SK-N-SH treated with all-trans-retinoic acid at 6 μM for 48 hours (cell line): ENCODE measurements around the gene CENPI.

Source experiments
- ATAC-seq: fragments of 200-7000 bp; cut with Tn5 transposase; 3 replicates; pipeline ENCODE4 v1.9.1; 2020; ENCODE audit warnings: mild to moderate bottlenecking, moderate library complexity
- ARNTL ChIP-seq: fragments of 450-650 bp; formaldehyde crosslinking; IDR thresholded peaks from 2 replicates; pipeline ENCODE4 v1.5.0; 2020; ENCODE audit warnings: low read depth, mild to moderate bottlenecking, moderate library complexity, borderline replicate concordance
- BACH2 ChIP-seq: fragments of 250-450 bp; sonication (Bioruptor Pico); IDR thresholded peaks from 2 replicates; pipeline ENCODE4 v1.9.0; 2021; ENCODE audit warnings: mild to moderate bottlenecking, borderline replicate concordance
- CSRNP3 ChIP-seq: fragments of 250-450 bp; sonication (Bioruptor Pico); IDR thresholded peaks from 2 replicates; pipeline ENCODE4 v1.5.1; 2021; ENCODE audit warnings: mild to moderate bottlenecking, moderate library complexity
- ESRRG ChIP-seq: fragments of 250-450 bp; sonication (Bioruptor Pico); IDR thresholded peaks from 2 replicates; pipeline ENCODE4 v1.6.1; 2021; ENCODE audit warnings: mild to moderate bottlenecking
- ISL1 ChIP-seq: fragments of 250-450 bp; sonication (Bioruptor Pico); IDR thresholded peaks from 2 replicates; pipeline ENCODE4 v2.1.2; 2022; ENCODE audit warnings: mild to moderate bottlenecking, moderate library complexity
- OSR1 ChIP-seq: fragments of 250-450 bp; sonication (Bioruptor Pico); IDR thresholded peaks from 2 replicates; pipeline ENCODE4 v1.8.0; 2022; ENCODE audit warnings: moderate library complexity, mild to moderate bottlenecking, inconsistent platforms
- POU6F1 ChIP-seq: fragments of 250-450 bp; sonication (Bioruptor Pico); IDR thresholded peaks from 2 replicates; pipeline ENCODE4 v1.8.0; 2021; ENCODE audit warnings: low read depth, mild to moderate bottlenecking, moderate library complexity, borderline replicate concordance
- PPARA ChIP-seq: fragments of 250-450 bp; sonication (Bioruptor Pico); IDR thresholded peaks from 2 replicates; pipeline ENCODE4 v1.5.0; 2020; ENCODE audit warnings: mild to moderate bottlenecking, borderline replicate concordance
- RARB ChIP-seq: fragments of 250-450 bp; sonication (Bioruptor Pico); IDR thresholded peaks from 2 replicates; pipeline ENCODE4 v1.8.0; 2021; ENCODE audit warnings: mild to moderate bottlenecking, moderate library complexity
- SNAI2 ChIP-seq: fragments of 250-450 bp; sonication (Bioruptor Pico); IDR thresholded peaks from 2 replicates; pipeline ENCODE4 v1.5.0; 2020; ENCODE audit warnings: mild to moderate bottlenecking, moderate library complexity
- TSHZ2 ChIP-seq: fragments of 250-450 bp; sonication (Bioruptor Pico); IDR thresholded peaks from 2 replicates; pipeline ENCODE4 v1.5.0; 2020; ENCODE audit warnings: mild to moderate bottlenecking, moderate library complexity
- ZC3H10 ChIP-seq: fragments of 250-450 bp; sonication (Bioruptor Pico); IDR thresholded peaks from 2 replicates; pipeline ENCODE4 v1.5.1; 2021; ENCODE audit warnings: mild to moderate bottlenecking, moderate library complexity
- ZFP3 ChIP-seq: fragments of 250-450 bp; sonication (Bioruptor Pico); IDR thresholded peaks from 2 replicates; pipeline ENCODE4 v1.5.0; 2020; ENCODE audit warnings: mild to moderate bottlenecking, moderate library complexity
- ZFP30 ChIP-seq: fragments of 450-650 bp; formaldehyde crosslinking; IDR thresholded peaks from 2 replicates; pipeline ENCODE4 v1.5.0; 2022; ENCODE audit warnings: mild to moderate bottlenecking, moderate library complexity
- ZNF565 ChIP-seq: fragments of 450-650 bp; formaldehyde crosslinking; conservative IDR thresholded peaks from 2 replicates; pipeline ENCODE4 v1.5.0; 2020; ENCODE audit warnings: low read depth, mild to moderate bottlenecking, moderate library complexity
- ZNF70 ChIP-seq: fragments of 450-650 bp; formaldehyde crosslinking; IDR thresholded peaks from 2 replicates; pipeline ENCODE4 v1.5.0; 2020; ENCODE audit warnings: mild to moderate bottlenecking, moderate library complexity
- ZNF8 ChIP-seq: fragments of 450-650 bp; formaldehyde crosslinking; IDR thresholded peaks from 2 replicates; pipeline ENCODE4 v1.5.0; 2020; ENCODE audit warnings: mild to moderate bottlenecking, moderate library complexity
- TF ChIP-seq, protein P1 (sequence below): fragments of 250-450 bp; sonication (Bioruptor Pico); IDR thresholded peaks from 2 replicates; pipeline ENCODE4 v1.8.0; 2020; ENCODE audit warnings: mild to moderate bottlenecking, moderate library complexity, borderline replicate concordance

The CENPI gene

GRCh38 chrX:101078716-101079598 is 19.0 kb upstream of the CENPI start, which contains the start of gene TMEM35A:
TMEM35A (plus strand) TSS chrX:101078879; CDS start chrX:101079003, 124 bp downstream.
- peak; percentile 97 for ATAC-seq
- no peak for TF ChIP-seq ZC3H10 (CRISPR knock-in tag)
- no peak for TF ChIP-seq ZNF70 (CRISPR knock-in tag)
- TF ChIP-seq SNAI2 (CRISPR knock-in tag) = no peak
- TF ChIP-seq ZFP30 (CRISPR knock-in tag) = no peak
- no peak for TF ChIP-seq ZNF8 (CRISPR knock-in tag)
- TF ChIP-seq POU6F1 (CRISPR knock-in tag) = no peak
- TF ChIP-seq ZNF565 (CRISPR knock-in tag) = no peak
- TF ChIP-seq, protein P1, sequence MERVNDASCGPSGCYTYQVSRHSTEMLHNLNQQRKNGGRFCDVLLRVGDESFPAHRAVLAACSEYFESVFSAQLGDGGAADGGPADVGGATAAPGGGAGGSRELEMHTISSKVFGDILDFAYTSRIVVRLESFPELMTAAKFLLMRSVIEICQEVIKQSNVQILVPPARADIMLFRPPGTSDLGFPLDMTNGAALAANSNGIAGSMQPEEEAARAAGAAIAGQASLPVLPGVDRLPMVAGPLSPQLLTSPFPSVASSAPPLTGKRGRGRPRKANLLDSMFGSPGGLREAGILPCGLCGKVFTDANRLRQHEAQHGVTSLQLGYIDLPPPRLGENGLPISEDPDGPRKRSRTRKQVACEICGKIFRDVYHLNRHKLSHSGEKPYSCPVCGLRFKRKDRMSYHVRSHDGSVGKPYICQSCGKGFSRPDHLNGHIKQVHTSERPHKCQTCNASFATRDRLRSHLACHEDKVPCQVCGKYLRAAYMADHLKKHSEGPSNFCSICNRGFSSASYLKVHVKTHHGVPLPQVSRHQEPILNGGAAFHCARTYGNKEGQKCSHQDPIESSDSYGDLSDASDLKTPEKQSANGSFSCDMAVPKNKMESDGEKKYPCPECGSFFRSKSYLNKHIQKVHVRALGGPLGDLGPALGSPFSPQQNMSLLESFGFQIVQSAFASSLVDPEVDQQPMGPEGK (CRISPR knock-in tag) = no peak
- TF ChIP-seq TSHZ2 (CRISPR knock-in tag) = no peak
- no peak for TF ChIP-seq CSRNP3 (CRISPR knock-in tag)
- TF ChIP-seq PPARA (CRISPR knock-in tag) = no peak
- no peak for TF ChIP-seq ZFP3

- TF ChIP-seq ARNTL (CRISPR knock-in tag) (no peak), PPARA (CRISPR knock-in tag) (no peak), TSHZ2 (CRISPR knock-in tag) (no peak), ESRRG (CRISPR knock-in tag) (no peak)
- ATAC-seq = peak; percentile 12; the same call in 1 of the 3 replicates
Measured at GRCh38 chrX:101079736-101080270, 18.2 kb upstream of the CENPI start.

- ATAC-seq = no peak
- TF ChIP-seq, protein P1 (CRISPR knock-in tag) = no peak
- TF ChIP-seq ZNF565 (CRISPR knock-in tag) (no peak), ARNTL (CRISPR knock-in tag) (no peak), ISL1 (CRISPR knock-in tag) (no peak), BACH2 (CRISPR knock-in tag) (no peak), OSR1 (CRISPR knock-in tag) (no peak), ZFP30 (CRISPR knock-in tag) (no peak), ESRRG (CRISPR knock-in tag) (no peak), RARB (CRISPR knock-in tag) (no peak)
Measured at GRCh38 chrX:101080326-101081124, 17.5 kb upstream of the CENPI start.
